Gastroesophageal sphincter (tissue), 3 donors: ENCODE data around the gene C15orf61.

Experiments used
- EP300 ChIP-seq: sonication (generic); formaldehyde crosslinking; IDR thresholded peaks from one replicate; pipeline ENCODE4 v1.6.1; 2017; ENCODE audit warnings: antibody characterized with exemption, mild to moderate bottlenecking
- POLR2A ChIP-seq, 2 donors: fragments of 450-650 bp; IDR thresholded peaks; one replicate each; pipeline ENCODE4 v1.6.1; 2017; ENCODE audit warnings: antibody characterized with exemption in 2 of 2, mild to moderate bottlenecking in 2 of 2, moderate library complexity in 1 of 2
- POLR2AphosphoS5 ChIP-seq: sonication (generic); formaldehyde crosslinking; IDR thresholded peaks from one replicate; pipeline ENCODE4 v1.6.1; 2017; ENCODE audit warnings: antibody characterized with exemption
- TF ChIP-seq, protein P1 (sequence below), 4 experiments: fragments of 200-600 bp in 2 of 4; fragments of 450-650 bp in 2 of 4; sonication (generic) in 1 of 4; IDR thresholded peaks; one replicate each; pipeline ENCODE4 v1.5.1; 2017 to 2019; ENCODE audit warnings: antibody characterized with exemption in 4 of 4, mild to moderate bottlenecking in 2 of 4, moderate library complexity in 2 of 4

DNA sequence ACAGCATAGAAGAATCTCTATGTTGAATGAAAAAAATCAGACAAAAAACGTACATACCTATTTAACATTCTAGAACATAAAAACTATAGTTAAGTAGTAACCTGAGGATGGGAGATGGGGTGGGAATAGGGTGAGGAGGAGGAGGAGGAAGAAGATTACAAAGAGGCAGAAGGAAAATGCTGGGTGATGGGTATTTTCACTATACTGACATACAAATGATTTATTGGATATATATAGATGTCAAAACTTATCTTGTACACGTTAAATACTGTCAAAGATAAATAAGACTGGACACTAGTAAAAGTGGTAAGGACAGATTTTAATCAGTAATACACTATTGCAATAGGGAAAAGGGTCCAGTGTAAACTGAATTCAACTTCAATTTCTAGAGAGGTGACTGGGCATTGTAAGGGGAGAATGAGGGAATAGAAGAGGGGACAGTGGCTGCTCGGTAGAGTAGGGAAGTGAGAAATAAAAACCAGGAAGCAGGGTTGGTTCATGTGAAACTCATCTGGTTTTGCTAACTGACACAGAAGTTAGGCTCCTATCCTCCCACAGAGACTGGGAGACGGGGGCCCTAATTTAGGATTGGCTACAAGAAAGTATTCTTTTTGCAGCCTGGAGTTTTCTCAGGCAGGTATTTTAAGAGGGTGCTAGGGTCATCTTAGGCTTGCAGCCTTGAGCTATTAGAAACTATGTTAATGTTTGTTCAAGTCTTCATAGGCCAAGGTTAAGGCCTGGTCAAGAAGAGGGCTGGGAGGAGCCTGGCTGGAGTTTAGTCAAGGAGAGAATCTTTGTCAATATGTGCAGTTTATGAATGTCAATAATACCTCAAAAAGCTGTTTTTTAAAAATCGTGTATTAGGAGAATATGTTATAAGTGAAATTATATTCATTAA is 15.0 kb upstream of the C15orf61 start:
- TF ChIP-seq, protein P1, sequence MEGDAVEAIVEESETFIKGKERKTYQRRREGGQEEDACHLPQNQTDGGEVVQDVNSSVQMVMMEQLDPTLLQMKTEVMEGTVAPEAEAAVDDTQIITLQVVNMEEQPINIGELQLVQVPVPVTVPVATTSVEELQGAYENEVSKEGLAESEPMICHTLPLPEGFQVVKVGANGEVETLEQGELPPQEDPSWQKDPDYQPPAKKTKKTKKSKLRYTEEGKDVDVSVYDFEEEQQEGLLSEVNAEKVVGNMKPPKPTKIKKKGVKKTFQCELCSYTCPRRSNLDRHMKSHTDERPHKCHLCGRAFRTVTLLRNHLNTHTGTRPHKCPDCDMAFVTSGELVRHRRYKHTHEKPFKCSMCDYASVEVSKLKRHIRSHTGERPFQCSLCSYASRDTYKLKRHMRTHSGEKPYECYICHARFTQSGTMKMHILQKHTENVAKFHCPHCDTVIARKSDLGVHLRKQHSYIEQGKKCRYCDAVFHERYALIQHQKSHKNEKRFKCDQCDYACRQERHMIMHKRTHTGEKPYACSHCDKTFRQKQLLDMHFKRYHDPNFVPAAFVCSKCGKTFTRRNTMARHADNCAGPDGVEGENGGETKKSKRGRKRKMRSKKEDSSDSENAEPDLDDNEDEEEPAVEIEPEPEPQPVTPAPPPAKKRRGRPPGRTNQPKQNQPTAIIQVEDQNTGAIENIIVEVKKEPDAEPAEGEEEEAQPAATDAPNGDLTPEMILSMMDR (IDR thresholded peaks at IDR 0.05), result no peak
- no peak for TF ChIP-seq POLR2AphosphoS5
- TF ChIP-seq EP300, result no peak
- no peak for TF ChIP-seq POLR2A (IDR thresholded peaks at IDR 0.05)
